K562 (cell line): ENCODE measurements around the gene BARD1. TPM values are rescaled to one million over a fixed set of nuclear protein-coding genes. Genes with fewer than 3 reads are reported as not detected.

ENCODE experiments used
- ATAC-seq: fragments of 200-7000 bp; cut with Tn5 transposase; 3 replicates; pipeline ENCODE4 v1.9.1; 2020; ENCODE audit warnings: moderate library complexity
- BruUV-seq: library from RNA; stranded (reverse); fragments of 400-500 nt; replicated peaks from 2 replicates; lab custom pipeline; 2021; lab: Mats Ljungman, UMichigan
- CTCF ChIA-PET: fragments of 300-600 bp; formaldehyde crosslinking; extraction: SDS; loops from one replicate; lab custom pipeline; 2021; ENCODE audit warnings: low intra/inter-chr PET ratio; lab: Yijun Ruan, JAX
- POLR2A ChIA-PET: fragments of 300-600, 350-650 bp; sonication (Branson Sonifier 250); formaldehyde crosslinking; extraction: SDS; loops from one replicate; lab custom pipeline; 2021; ENCODE audit warnings: antibody characterized with exemption, inconsistent platforms; lab: Yijun Ruan, JAX
- DNase-seq, 4 experiments: peaks; one replicate each; pipeline versions ENCODE4 v3.0.0 to v3.0.0-alpha.2; 2011 to 2018; ENCODE audit warnings: low spot score in 3 of 4, mixed read lengths in 3 of 4; ENCODE audit errors: extremely low read depth in 1 of 4
- FAIRE-seq: peaks from 2 replicates; lab custom pipeline; 2011; peaks lifted over from hg19 to GRCh38; lab: Jason Lieb, UNC
- H2AFZ ChIP-seq: 2 replicates; pipeline ENCODE4 v1.6.0; 2011; ENCODE audit warnings: low read depth, low read length, control low read depth, inconsistent platforms
- H3K27ac ChIP-seq: fragments of 200-600 bp; 3 replicates; pipeline ENCODE4 v1.8.0; 2011; ENCODE audit warnings: low read depth, mild to moderate bottlenecking, control low read depth, inconsistent platforms, low read length, moderate library complexity, mixed read lengths; ENCODE audit errors: extremely low read depth
- H3K27me3 ChIP-seq, 2 experiments: fragments of 300-600 bp in 1 of 2; 2 replicates in 1 of 2; 3 replicates in 1 of 2; pipeline versions ENCODE4 v1.6.0 to v1.8.0; 2011; ENCODE audit warnings: inconsistent platforms in 2 of 2, low read length in 2 of 2, mild to moderate bottlenecking in 1 of 2, mixed read lengths in 1 of 2, moderate library complexity in 1 of 2; ENCODE audit not compliant: control insufficient read depth in 2 of 2, insufficient read depth in 2 of 2
- H3K36me3 ChIP-seq: fragments of 300-600 bp; 3 replicates; pipeline ENCODE4 v1.8.0; 2011; ENCODE audit warnings: mild to moderate bottlenecking, low read length, inconsistent platforms; ENCODE audit not compliant: control insufficient read depth, insufficient read depth
- H3K4me1 ChIP-seq, 2 experiments: fragments of 200-600 bp in 1 of 2; replicated peaks in 1 of 2; 2 replicates in 1 of 2; 3 replicates in 1 of 2; pipeline versions ENCODE4 v1.5.1 to v1.8.0; 2011; ENCODE audit warnings: inconsistent platforms in 2 of 2, low read length in 2 of 2, mild to moderate bottlenecking in 1 of 2, mixed read lengths in 1 of 2, moderate library complexity in 1 of 2; ENCODE audit not compliant: control insufficient read depth in 2 of 2, insufficient read depth in 2 of 2
- H3K4me2 ChIP-seq: 2 replicates; pipeline ENCODE4 v1.6.1; 2011; ENCODE audit warnings: low read length, control low read depth, inconsistent platforms, mixed read lengths; ENCODE audit not compliant: insufficient read depth
- H3K4me3 ChIP-seq: fragments of 200-600 bp; sonication (generic), shearing (Covaris generic); 2 replicates; pipeline ENCODE4 v1.5.1; 2016; ENCODE audit warnings: control low read depth, inconsistent platforms
- H3K79me2 ChIP-seq: fragments of 200-600 bp; 3 replicates; pipeline ENCODE4 v1.8.0; 2011; ENCODE audit warnings: low read length, inconsistent platforms; ENCODE audit not compliant: control insufficient read depth, insufficient read depth
- H3K9ac ChIP-seq, 2 experiments: 2 replicates each; pipeline versions ENCODE4 v1.6.0 to v1.6.1; 2011; ENCODE audit warnings: low read depth in 2 of 2, low read length in 2 of 2, control low read depth in 1 of 2, inconsistent platforms in 1 of 2, mild to moderate bottlenecking in 1 of 2, mixed read lengths in 1 of 2; ENCODE audit not compliant: insufficient read depth in 1 of 2
- H3K9me1 ChIP-seq: one replicate; pipeline ENCODE4 v1.6.0; 2011; ENCODE audit warnings: inconsistent platforms, mild to moderate bottlenecking, low read length, moderate library complexity; ENCODE audit not compliant: control insufficient read depth, insufficient read depth
- H3K9me3 ChIP-seq: replicated peaks from 2 replicates; pipeline ENCODE4 v1.5.1; 2011; ENCODE audit warnings: low read depth, low read length, inconsistent platforms; ENCODE audit not compliant: control insufficient read depth, insufficient read depth
- H4K20me1 ChIP-seq: replicated peaks from 2 replicates; pipeline ENCODE4 v1.6.1; 2011; ENCODE audit warnings: low read length, inconsistent platforms, mixed read lengths; ENCODE audit not compliant: control insufficient read depth, insufficient read depth
- ARID2 ChIP-seq: fragments of 450-650 bp; IDR thresholded peaks from 2 replicates; pipeline ENCODE4 v1.6.1; 2017; ENCODE audit warnings: antibody characterized with exemption, mild to moderate bottlenecking
- CTBP1 ChIP-seq: fragments of 450-650 bp; IDR thresholded peaks from 2 replicates; pipeline ENCODE4 v1.6.1; 2016; ENCODE audit warnings: borderline replicate concordance
- DNMT1 ChIP-seq: fragments of 450-650 bp; IDR thresholded peaks from 2 replicates; pipeline ENCODE4 v1.6.1; 2016; ENCODE audit warnings: antibody characterized with exemption, mild to moderate bottlenecking
- HDGF ChIP-seq: fragments of 450-650 bp; IDR thresholded peaks from 2 replicates; pipeline ENCODE4 v1.6.1; 2016
- RAD51 ChIP-seq: fragments of 450-650 bp; IDR thresholded peaks from 2 replicates; pipeline ENCODE4 v1.7.1; 2016; ENCODE audit warnings: low read depth, mild to moderate bottlenecking, borderline replicate concordance
- SIN3A ChIP-seq, 2 experiments: fragments of 150-350 bp in 1 of 2; IDR thresholded peaks; 2 replicates each; pipeline ENCODE4 v1.6.1; 2011 to 2016; ENCODE audit warnings: borderline replicate concordance in 2 of 2, low read depth in 2 of 2, low read length in 2 of 2, mild to moderate bottlenecking in 2 of 2, moderate library complexity in 2 of 2; ENCODE audit not compliant: control insufficient read depth in 1 of 2
- SMAD3 ChIP-seq: fragments of 450-650 bp; formaldehyde crosslinking; conservative IDR thresholded peaks from 2 replicates; pipeline ENCODE4 v1.4.0; 2020; ENCODE audit warnings: mild to moderate bottlenecking
- YBX1 ChIP-seq: fragments of 450-650 bp; IDR thresholded peaks from 2 replicates; pipeline ENCODE4 v1.7.1; 2016; ENCODE audit warnings: mild to moderate bottlenecking
- ZFPM2 ChIP-seq: fragments of 250-450 bp; sonication (Bioruptor Pico); IDR thresholded peaks from 2 replicates; pipeline ENCODE4 v1.5.1; 2022; ENCODE audit warnings: mild to moderate bottlenecking
- ZNF12 ChIP-seq: sonication (generic); formaldehyde crosslinking; IDR thresholded peaks from 2 replicates; pipeline ENCODE4 v1.4.0; 2020; ENCODE audit warnings: mild to moderate bottlenecking, missing genetic modification reagents
- ZNF24 ChIP-seq: fragments of 450-650 bp; IDR thresholded peaks from 2 replicates; pipeline ENCODE4 v1.6.1; 2016
- ZNF444 ChIP-seq: fragments of 250-450 bp; sonication (Bioruptor Pico); IDR thresholded peaks from 2 replicates; pipeline ENCODE4 v1.4.0; 2020; ENCODE audit warnings: mild to moderate bottlenecking, moderate library complexity
- WGBS: fragments of 100-300 bp; shearing (Covaris generic); methylation state at CpG from one replicate; pipeline ENCODE4 v1.1.6; 2016; ENCODE audit warnings: low coverage, mixed read lengths; ENCODE audit not compliant: insufficient coverage; ENCODE audit errors: missing lambda C conversion rate; 5-methylcytosine and 5-hydroxymethylcytosine counted together
- in situ Hi-C: fragments of 300-500 bp; cut with MboI; formaldehyde crosslinking; loops from 4 replicates; pipeline ENCODE4 v1.15.0; 2018; ENCODE audit warnings: inconsistent platforms, mixed read lengths
- intact Hi-C: fragments of 100-400 bp; cut with micrococcal nuclease; formaldehyde crosslinking; loops from 2 replicates; pipeline ENCODE4 v1.14.2; 2022
- polyA plus RNA-seq, 8 experiments: library from polyadenylated mRNA; depleted of rRNA in 4 of 8; stranded (reverse) in 5 of 8; unstranded in 3 of 8; fragments of >200 nt; fragmentation: Nextera tagmentation in 2 of 8; fragmentation: Illumina TruSeq in 1 of 8; extraction: Ambion mirVana in 2 of 8; extraction: Trizol in 1 of 8; gene quantifications; 2 replicates each; pipeline versions ENCODE4 v1.2.1 to v1.2.3, GENCODE V29; 2011 to 2014; ENCODE audit warnings: inconsistent platforms in 1 of 8, missing spikeins in 1 of 8
- total RNA-seq, 7 experiments: library from RNA; depleted of rRNA in 6 of 7; stranded (reverse); fragments of >200 nt in 6 of 7; fragmentation: Illumina TruSeq in 2 of 7; extraction: Trizol in 2 of 7; gene quantifications; 2 replicates each; pipeline versions ENCODE4 v1.2.1 to v1.2.3, GENCODE V29; 2011 to 2021; ENCODE audit warnings: low replicate concordance in 1 of 7
- TF ChIP-seq, protein P1 (sequence below): fragments of 250-450 bp; sonication (Bioruptor Pico); IDR thresholded peaks from 2 replicates; pipeline ENCODE4 v1.5.0; 2021; ENCODE audit warnings: mild to moderate bottlenecking, borderline replicate concordance
- TF ChIP-seq, protein P2 (sequence below): fragments of 450-650 bp; formaldehyde crosslinking; IDR thresholded peaks from 2 replicates; pipeline ENCODE4 v1.4.0; 2020; ENCODE audit warnings: mild to moderate bottlenecking, moderate library complexity

BARD1 gene
- total and polyA plus RNA-seq, 9 of the 15 experiments (the other 6 are each of a cell fraction or from before 2014, with no cell fraction given) = 6.3 to 18.9 (median 11.3) TPM

DNA sequence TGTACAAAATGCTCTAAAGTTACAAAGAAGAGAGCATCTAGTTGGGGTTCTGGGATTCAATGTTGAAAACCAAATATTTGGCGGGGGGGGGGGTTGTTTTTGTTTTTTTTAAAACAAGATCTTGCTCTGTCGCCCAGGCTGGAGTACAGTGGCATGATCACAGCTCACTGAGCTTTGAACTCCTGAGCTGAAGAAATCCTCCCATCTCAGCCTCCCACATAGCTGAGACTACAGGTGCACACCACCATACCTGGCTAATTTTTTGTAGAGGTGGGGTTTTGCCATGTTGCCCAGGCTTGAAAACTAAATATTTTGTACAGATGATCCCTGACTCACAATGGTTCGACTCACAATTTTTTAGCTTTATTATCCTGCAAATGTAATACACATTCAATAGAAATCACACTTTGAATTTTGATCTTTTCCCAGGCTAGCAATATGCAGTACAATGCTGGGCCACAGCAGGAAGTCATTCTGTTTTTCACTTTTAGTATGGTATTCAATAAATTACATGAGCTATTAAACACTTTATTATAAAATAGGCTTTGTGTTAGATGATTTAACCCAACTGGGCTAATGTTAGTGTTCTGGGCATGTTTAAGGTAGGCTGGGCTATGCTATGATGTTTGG, 7.6 kb downstream of the BARD1 start:
- H3K27ac ChIP-seq = no peak overlapping the region
- H3K36me3 ChIP-seq = peaks cover 12% of the 10 kb centered on the region; the same call in 2 of the 3 replicates
- TF ChIP-seq RAD51 = no peak
- no peak for TF ChIP-seq CTBP1
- no peak for TF ChIP-seq HDGF
- no peak for TF ChIP-seq ZFPM2 (CRISPR knock-in tag)
- TF ChIP-seq, protein P1, sequence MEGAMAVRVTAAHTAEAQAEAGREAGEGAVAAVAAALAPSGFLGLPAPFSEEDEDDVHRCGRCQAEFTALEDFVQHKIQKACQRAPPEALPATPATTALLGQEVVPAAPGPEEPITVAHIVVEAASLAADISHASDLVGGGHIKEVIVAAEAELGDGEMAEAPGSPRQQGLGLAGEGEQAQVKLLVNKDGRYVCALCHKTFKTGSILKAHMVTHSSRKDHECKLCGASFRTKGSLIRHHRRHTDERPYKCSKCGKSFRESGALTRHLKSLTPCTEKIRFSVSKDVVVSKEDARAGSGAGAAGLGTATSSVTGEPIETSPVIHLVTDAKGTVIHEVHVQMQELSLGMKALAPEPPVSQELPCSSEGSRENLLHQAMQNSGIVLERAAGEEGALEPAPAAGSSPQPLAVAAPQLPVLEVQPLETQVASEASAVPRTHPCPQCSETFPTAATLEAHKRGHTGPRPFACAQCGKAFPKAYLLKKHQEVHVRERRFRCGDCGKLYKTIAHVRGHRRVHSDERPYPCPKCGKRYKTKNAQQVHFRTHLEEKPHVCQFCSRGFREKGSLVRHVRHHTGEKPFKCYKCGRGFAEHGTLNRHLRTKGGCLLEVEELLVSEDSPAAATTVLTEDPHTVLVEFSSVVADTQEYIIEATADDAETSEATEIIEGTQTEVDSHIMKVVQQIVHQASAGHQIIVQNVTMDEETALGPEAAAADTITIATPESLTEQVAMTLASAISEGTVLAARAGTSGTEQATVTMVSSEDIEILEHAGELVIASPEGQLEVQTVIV (CRISPR knock-in tag) = no peak
- no peak for TF ChIP-seq ZNF12 (CRISPR knock-in tag)
- no peak for TF ChIP-seq ZNF24
- no peak for TF ChIP-seq SIN3A (IDR thresholded peaks at IDR 0.05; ENCODE audit: borderline replicate concordance in 2 of 2, control insufficient read depth in 1 of 2, low read depth in 2 of 2, low read length in 2 of 2)
- no peak for TF ChIP-seq YBX1
- TF ChIP-seq ARID2 = no peak
- no peak for TF ChIP-seq ZNF444 (CRISPR knock-in tag)
- no peak for TF ChIP-seq SMAD3
- no peak for TF ChIP-seq DNMT1
- TF ChIP-seq, protein P2, sequence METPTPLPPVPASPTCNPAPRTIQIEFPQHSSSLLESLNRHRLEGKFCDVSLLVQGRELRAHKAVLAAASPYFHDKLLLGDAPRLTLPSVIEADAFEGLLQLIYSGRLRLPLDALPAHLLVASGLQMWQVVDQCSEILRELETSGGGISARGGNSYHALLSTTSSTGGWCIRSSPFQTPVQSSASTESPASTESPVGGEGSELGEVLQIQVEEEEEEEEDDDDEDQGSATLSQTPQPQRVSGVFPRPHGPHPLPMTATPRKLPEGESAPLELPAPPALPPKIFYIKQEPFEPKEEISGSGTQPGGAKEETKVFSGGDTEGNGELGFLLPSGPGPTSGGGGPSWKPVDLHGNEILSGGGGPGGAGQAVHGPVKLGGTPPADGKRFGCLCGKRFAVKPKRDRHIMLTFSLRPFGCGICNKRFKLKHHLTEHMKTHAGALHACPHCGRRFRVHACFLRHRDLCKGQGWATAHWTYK (CRISPR knock-in tag) = no peak
- intact Hi-C loops = no loop called here
- H3K9me1 ChIP-seq = no peaks in the 10 kb centered on the region
- no peaks in the 10 kb centered on the region for H3K27me3 ChIP-seq
- in situ Hi-C loops = no loop called here
- POLR2A ChIA-PET = interaction anchor here (0.6 kb wide), 1 partner anchor 10 kb away, joined by 5 read pairs; no protein-coding TSS in a partner anchor
- no peak overlapping the region for H3K4me2 ChIP-seq
- H4K20me1 ChIP-seq = no peaks in the 10 kb centered on the region
- no peaks in the 10 kb centered on the region; a peak in 2 of 5 replicates for H3K4me1 ChIP-seq
- no TSS peak for BruUV-seq
- FAIRE-seq (no peak), DNase-seq (no peak), ATAC-seq (no peak)
- H3K9ac ChIP-seq = no peak overlapping the region
- peaks cover 82% of the 10 kb centered on the region for H3K79me2 ChIP-seq
- 79% methylated on average over 3 of the region's 3 CpGs for WGBS
- CTCF ChIA-PET = no interaction called here
- no peaks in the 10 kb centered on the region for H3K9me3 ChIP-seq
- no peak overlapping the region for H2AFZ ChIP-seq
- H3K4me3 ChIP-seq = no peak overlapping the region
